ENCODE results near the gene HP. TPM values are rescaled to one million over a fixed set of nuclear protein-coding genes. Genes with fewer than 3 reads are reported as not detected.
A peak's percentile ranks its signal among the peaks of the same experiment; 100 is the strongest.

Gene HP
- total and polyA plus RNA-seq, 2 of the 13 experiments (the other 11 are each of a cell fraction or from before 2014, with no cell fraction given) = 387 to 524 TPM

GRCh38 chr16:72025404-72026114 lies 28.7 kb upstream of the HP start (continued):
- TF ChIP-seq ZNF687 (CRISPR knock-in tag; IDR thresholded peaks at IDR 0.05) (peak; percentile 54), SYNCRIP (IDR thresholded peaks at IDR 0.05; ENCODE audit: insufficient read depth, low read depth, low read length) (no peak), ZNF292 (CRISPR knock-in tag; IDR thresholded peaks at IDR 0.05; ENCODE audit: borderline replicate concordance, low read depth) (no peak), HMG20B (CRISPR knock-in tag; conservative IDR thresholded peaks at IDR 0.05) (no peak), ZBTB10 (CRISPR knock-in tag; IDR thresholded peaks at IDR 0.05; ENCODE audit: borderline replicate concordance) (no peak), HOXA9 (CRISPR knock-in tag; IDR thresholded peaks at IDR 0.05; ENCODE audit: borderline replicate concordance) (no peak), ZNF143 (CRISPR knock-in tag; IDR thresholded peaks at IDR 0.05) (no peak), ZNF331 (CRISPR knock-in tag; IDR thresholded peaks at IDR 0.05) (no peak), SAP130 (CRISPR knock-in tag; IDR thresholded peaks at IDR 0.05; ENCODE audit: low read depth) (0 out of 2 replicates have a peak, but pooled peaks have one; percentile 28), ZHX1 (CRISPR knock-in tag; IDR thresholded peaks at IDR 0.05; ENCODE audit: low read depth) (0 out of 2 replicates have a peak, but pooled peaks have one; percentile 42), ZBTB38 (CRISPR knock-in tag; IDR thresholded peaks at IDR 0.05) (peak; percentile 70; the same call in 1 of the 2 replicates), ZMAT3 (CRISPR knock-in tag; conservative IDR thresholded peaks at IDR 0.05) (no peak), TEAD3 (CRISPR knock-in tag; optimal IDR thresholded peaks at IDR 0.05; ENCODE audit: borderline replicate concordance) (peak; percentile 24), ISL2 (CRISPR knock-in tag; IDR thresholded peaks at IDR 0.05) (no peak)
- TF ChIP-seq, protein P1, sequence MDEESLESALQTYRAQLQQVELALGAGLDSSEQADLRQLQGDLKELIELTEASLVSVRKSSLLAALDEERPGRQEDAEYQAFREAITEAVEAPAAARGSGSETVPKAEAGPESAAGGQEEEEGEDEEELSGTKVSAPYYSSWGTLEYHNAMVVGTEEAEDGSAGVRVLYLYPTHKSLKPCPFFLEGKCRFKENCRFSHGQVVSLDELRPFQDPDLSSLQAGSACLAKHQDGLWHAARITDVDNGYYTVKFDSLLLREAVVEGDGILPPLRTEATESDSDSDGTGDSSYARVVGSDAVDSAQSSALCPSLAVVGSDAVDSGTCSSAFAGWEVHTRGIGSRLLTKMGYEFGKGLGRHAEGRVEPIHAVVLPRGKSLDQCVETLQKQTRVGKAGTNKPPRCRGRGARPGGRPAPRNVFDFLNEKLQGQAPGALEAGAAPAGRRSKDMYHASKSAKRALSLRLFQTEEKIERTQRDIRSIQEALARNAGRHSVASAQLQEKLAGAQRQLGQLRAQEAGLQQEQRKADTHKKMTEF (CRISPR knock-in tag; IDR thresholded peaks at IDR 0.05) = no peak
- TF ChIP-seq, protein P2, sequence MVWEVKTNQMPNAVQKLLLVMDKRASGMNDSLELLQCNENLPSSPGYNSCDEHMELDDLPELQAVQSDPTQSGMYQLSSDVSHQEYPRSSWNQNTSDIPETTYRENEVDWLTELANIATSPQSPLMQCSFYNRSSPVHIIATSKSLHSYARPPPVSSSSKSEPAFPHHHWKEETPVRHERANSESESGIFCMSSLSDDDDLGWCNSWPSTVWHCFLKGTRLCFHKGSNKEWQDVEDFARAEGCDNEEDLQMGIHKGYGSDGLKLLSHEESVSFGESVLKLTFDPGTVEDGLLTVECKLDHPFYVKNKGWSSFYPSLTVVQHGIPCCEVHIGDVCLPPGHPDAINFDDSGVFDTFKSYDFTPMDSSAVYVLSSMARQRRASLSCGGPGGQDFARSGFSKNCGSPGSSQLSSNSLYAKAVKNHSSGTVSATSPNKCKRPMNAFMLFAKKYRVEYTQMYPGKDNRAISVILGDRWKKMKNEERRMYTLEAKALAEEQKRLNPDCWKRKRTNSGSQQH (CRISPR knock-in tag; IDR thresholded peaks at IDR 0.05; ENCODE audit: low read depth) = no peak

Measured in HepG2 (cell line).